GM18526 (cell line): Measurements from ENCODE around the gene SBF2.

Experiments used
- POLR2A ChIP-seq: IDR thresholded peaks from 3 replicates; pipeline ENCODE4 v1.6.1; 2011; ENCODE audit not compliant: insufficient read length; ENCODE audit errors: extremely low read depth

The SBF2 gene

DNA sequence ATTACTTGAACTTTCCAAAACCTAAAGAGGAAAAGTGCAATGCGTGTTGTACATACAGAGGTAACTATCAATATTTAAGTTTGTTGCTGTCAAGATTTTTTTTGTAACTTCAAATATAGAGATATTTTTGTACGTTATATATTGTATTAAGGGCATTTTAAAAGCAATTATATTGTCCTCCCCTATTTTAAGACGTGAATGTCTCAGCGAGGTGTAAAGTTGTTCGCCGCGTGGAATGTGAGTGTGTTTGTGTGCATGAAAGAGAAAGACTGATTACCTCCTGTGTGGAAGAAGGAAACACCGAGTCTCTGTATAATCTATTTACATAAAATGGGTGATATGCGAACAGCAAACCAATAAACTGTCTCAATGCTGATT lies 13.0 kb upstream of the SBF2 start:
- no peak for TF ChIP-seq POLR2A

DNA sequence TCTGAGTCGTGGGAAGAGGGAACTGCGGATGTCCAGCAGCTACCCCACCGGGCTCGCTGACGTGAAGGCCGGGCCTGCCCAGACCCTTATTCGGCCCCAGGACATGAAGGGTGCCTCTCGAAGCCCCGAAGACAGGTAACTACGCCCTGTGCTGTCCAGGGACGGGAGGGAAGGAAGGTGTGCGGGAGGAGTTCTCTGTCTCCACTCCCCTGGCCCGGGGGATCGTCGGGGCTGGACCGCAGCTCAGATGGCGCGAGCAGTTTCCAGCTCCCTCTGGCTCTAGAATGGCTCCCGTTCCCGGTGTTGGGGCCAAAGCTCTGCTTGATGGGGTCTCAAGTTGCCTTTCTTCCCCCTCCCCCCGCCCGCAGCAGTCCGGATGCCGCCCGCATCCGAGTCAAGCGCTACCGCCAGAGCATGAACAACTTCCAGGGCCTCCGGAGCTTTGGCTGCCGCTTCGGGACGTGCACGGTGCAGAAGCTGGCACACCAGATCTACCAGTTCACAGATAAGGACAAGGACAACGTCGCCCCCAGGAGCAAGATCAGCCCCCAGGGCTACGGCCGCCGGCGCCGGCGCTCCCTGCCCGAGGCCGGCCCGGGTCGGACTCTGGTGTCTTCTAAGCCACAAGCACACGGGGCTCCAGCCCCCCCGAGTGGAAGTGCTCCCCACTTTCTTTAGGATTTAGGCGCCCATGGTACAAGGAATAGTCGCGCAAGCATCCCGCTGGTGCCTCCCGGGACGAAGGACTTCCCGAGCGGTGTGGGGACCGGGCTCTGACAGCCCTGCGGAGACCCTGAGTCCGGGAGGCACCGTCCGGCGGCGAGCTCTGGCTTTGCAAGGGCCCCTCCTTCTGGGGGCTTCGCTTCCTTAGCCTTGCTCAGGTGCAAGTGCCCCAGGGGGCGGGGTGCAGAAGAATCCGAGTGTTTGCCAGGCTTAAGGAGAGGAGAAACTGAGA lies 12.2 kb upstream of the SBF2 start:
- TF ChIP-seq POLR2A: no peak

DNA sequence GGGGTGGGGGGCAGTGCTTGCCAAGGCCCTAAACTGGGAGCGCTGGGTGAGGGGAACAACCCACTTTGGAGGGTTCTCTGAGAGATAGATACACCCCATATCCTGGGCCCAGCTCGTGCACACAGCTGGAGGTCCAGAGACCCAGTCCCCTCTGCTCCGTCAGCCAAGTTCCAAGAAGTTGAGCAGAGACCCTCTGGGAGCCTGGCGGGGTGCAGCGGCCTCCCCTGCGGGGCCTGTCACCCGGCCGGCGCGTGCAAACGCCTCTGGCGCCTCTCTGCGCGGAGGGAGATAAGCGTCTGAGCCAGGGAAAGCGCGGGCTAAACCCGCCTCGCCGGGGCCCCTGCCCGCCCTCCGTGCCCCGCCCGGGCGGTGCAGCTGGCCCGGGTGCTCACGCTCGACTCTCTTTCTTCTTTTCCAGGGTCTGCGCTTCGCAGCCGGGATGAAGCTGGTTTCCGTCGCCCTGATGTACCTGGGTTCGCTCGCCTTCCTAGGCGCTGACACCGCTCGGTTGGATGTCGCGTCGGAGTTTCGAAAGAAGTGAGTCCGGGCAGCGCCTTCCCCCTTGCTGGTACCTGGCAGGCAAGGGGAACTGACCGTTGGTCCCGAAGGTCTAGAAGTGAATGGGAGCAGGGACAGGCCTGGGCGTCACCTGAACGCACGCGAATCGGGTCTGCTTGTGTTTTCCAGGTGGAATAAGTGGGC lies 11.4 kb upstream of the SBF2 start:
- no peak for TF ChIP-seq POLR2A

DNA sequence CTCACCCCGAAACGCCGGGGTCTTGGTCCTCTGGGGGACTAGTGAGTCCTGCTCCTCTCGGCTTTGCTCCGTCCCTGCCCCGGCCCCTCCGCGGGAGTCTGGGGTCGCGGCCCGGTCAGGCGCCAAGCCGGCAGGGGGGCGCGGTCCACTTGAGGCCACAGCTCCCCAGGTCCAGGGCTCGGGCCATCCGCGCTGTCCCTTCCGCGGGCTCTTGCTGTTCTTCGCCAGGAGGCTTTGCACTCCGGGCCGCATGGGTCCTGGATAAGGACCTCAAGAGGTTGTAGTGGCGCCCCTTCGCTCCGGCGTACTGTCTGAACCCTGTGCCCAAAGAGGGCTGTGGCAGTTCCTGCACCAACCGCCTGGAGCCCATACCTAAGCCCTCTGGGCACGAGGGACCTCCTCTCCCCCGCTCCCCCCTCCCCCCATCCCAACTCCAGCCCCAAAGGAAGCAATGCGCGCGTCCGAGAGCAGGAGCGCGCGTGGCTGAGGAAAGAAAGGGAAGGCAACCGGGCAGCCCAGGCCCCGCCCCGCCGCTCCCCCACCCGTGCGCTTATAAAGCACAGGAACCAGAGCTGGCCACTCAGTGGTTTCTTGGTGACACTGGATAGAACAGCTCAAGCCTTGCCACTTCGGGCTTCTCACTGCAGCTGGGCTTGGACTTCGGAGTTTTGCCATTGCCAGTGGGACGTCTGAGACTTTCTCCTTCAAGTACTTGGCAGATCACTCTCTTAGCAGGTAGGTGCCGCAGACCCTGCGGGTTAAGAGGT lies 10.7 kb upstream of the SBF2 start, which contains the start of gene ADM:
Gene ADM (plus strand): TSS at position 579 of the 767 bp plus-strand sequence. CDS start 628 bp downstream, outside the sequence.
- no peak for TF ChIP-seq POLR2A

DNA sequence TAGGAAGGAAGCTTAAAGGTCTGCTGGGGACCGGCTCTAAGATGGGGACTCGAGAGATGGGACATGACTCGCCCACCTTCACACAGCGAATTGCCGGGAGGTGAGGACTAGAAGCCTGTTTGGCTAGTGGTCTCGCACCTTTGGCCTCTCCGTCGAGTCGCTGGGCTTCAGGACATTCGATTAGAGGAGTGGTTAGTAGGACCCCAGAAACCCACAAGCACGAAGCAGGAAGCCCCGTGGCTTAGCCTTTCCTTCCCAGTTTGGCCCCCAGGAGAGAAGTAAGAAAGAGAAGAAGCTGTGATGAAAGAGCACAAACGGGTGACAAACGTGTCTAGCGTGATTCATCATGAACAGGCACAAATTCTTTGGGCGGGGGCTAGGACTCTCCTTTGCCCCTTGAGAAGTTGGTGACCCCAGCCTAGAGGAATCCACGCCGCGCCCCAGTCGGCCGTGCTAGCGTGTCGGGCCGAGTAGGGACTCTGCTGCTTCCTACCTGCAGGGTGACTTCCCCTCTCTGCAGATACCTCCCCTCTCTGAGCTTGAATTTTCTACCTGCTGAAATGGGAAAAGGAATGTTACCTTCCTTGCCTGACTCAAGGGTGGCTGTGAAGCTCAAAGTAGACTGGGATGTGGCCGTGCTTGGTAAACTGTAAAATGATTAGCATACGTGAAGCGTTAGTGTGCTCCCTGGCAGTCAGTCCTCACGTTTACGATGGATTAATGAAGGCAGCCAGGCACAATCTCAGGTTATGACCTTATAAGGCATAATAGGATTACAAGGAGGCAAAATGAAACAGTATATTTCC lies 9.7 kb upstream of the SBF2 start:
- no peak for TF ChIP-seq POLR2A

DNA sequence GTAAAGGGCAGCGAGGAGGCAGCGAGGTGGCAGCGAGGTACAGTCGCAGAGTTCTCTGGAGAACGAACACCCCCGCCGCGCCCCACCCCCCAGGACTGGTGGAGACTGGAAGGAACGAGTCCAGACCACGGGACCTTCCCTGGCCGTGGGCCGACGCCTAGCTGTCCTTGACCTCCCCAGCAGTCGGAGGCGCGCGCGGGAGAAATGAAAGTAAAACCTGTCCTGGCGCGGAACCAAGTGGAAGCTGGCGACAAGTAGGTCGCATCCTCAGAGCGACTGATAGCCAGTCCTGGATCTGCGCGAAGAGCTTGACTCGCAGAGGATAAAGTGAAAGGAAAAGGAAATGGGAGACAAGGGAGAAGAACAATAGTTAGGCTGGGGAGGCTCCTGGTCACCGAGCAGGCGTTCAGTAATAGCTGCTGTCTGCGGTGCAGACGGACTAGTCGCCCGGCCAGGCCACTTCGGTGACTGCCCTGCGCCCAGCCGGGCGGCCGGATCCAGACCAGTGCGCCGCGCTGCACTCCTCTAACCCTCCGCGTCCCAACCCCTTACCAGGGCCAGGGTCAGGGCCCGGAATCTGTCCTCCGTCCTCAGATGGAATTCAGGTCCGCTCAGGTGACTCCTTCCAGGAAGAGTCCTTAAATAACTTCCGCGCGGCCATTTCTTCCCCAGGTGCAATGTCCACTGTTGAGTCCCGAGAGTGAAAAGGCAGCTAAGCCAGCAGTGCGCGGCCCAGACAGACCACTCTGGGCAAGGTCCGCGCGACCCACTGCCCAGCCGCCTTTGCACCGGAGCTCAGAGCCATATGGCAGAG lies 8.9 kb upstream of the SBF2 start:
- no peak for TF ChIP-seq POLR2A

DNA sequence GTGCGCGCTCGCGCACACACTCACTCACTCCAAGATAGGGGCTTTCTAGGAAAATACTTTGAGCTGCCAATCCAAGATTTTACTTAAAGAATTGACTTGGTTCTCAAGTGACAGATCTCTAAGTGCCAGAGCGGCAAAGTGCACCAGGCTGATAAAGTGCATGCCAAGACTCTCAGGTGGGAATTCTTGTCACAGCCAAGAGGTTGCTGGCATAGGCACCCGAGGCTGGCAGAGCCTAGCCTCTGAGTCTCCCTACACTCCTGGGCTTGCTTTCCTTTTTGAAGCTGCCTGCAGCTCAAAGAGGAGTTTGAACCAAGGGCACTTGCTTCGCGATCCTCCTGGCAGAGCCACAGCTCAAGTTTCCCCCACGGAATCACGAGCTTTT lies 8.3 kb upstream of the SBF2 start:
- no peak for TF ChIP-seq POLR2A

DNA sequence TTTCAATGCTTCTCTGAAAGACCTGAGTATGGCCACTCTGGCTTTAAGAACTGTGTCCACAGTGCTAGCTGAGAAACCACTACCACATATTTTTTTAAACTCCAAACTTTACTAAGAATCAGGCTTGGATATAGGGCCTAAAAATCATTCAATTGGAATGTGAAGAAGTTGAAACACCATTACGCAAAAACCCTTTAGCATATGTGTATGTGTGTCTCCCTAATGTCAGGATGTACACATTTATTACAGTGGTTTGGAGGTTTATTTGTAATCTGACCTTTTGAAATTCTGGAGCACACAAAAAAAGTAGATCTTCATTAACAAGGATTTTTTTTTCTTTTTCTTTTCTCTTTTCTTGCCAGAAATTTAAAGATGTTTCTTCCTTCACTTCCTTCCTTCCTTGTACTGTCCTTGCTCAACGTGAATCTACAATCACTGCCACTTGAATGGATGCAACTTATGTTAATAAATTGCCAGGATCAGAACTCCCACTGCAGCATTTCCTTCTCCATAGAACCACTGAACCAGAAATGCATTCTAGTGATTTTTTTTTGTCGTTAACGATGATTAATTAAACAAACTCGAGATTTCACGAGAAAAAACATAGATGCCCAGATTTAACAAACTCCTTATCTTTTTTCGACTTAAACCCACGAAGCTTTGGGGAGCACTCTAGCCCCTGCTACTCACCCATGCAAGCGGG lies 7.8 kb upstream of the SBF2 start:
- TF ChIP-seq POLR2A: no peak

DNA sequence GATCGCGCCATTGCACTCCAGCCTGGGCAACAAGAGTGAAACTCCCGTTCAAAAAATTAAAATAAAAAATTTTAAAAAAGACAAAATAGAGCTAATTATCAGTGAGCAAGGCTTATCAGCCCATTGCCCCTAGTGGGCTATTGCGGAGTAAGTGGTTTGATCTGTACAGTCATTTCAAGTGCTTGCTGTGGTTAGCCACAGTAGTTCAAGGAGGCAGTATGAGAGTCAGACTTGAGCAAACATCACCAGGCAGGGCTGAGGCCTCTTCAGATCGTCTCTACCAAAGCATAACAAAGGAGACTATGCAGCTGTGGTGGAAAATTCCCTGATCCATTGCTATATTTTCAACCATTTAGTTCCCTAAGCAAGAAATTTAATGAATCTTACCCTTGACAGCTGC lies 4.3 kb upstream of the SBF2 start:
- no peak for TF ChIP-seq POLR2A

DNA sequence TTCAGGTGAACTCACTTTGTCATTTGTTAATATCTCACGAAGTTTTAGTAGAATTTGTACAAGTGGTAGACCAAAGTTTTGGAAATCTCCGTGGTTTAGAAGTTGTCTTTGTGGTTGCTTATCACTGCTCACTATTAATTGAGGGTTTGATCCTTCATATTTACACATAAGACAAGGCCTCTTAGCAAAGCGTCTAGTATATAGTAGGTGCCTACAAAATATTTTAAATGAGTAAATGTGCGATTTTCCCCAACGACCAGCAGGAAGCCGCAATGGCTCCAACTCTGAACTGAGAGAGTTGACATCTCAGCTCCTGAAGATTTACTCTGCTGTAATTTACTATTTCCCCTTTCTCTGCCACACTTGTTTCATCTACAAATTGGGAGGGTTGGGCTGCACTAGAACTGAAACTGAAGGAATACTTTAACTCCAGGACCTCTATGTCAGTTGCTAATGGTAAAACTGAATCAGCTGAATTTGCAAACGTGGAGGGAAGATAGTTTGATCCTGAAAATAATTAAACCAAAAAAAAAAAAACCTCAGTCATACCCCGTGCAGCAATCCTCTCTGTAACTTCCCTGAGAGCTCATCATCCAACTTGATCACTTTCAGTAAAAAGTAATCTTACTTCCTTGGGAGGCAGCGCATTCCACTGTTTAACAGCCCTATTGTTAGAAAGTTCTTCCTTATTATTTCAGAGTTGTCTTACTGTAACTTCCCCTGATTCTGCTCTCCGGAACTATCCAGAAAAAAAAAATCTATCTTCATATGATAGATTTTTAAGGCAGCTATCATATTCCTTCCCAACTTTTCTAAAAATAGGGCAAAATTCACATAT lies 1.3 kb upstream of the SBF2 start:
- no peak for TF ChIP-seq POLR2A

DNA sequence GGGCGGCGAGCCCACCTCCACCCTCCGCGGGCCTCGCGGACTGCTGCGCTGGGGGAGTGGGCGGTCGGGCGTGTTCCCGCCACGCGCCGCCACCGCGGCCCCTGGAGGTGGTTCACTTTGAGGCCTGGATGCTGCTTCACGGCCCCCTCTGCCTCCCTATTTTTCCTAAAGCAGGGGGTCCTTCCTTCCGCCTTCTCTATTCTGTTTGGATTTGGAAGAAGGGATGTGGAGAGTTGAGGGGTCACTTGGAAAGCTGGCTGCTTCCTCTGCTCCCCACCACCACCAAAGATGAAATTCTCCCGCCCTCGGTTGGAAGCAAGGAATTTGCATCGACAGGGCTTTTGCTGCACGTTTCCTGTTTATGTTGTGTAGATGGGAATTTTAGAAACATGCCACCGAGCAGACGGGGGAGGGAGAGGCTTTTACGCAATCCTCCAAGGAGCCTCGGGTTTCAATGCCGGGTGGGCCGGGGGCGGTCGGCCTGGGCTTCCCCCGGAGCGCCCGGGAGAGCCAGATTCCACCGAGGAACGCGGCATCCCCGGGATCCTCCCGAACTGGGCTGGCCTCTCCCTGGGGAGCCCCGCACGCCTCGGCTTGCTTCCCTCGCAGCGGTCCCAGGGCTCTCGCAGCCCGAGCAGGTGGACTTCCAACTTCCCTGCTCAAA lies 403 bp upstream of the SBF2 start:
- TF ChIP-seq POLR2A: no peak
